MM.1S (cell line): ENCODE results near the gene COMTD1.

ENCODE experiments used
- DNase-seq: peaks from one replicate; pipeline ENCODE4 v3.0.0-alpha.2; 2015
- H2AFZ ChIP-seq: fragments of 300-600 bp; sonication (generic); 2 replicates; pipeline ENCODE4 v1.6.0; 2016; ENCODE audit warnings: antibody characterized with exemption, low read length
- H3F3A ChIP-seq: fragments of 300-600 bp; sonication (generic); 2 replicates; pipeline ENCODE4 v1.6.1; 2016; ENCODE audit warnings: mild to moderate bottlenecking, antibody characterized with exemption, low read length, moderate library complexity, mixed read lengths; ENCODE audit not compliant: insufficient read depth
- H3K27ac ChIP-seq: fragments of 300-600 bp; sonication (generic); 2 replicates; pipeline ENCODE4 v1.5.1; 2016; ENCODE audit warnings: mild to moderate bottlenecking, low read length
- H3K27me3 ChIP-seq: fragments of 300-600 bp; sonication (generic); replicated peaks from 2 replicates; pipeline ENCODE4 v1.6.0; 2016; ENCODE audit warnings: low read length; ENCODE audit not compliant: insufficient read depth
- H3K36me3 ChIP-seq: fragments of 300-600 bp; sonication (generic); replicated peaks from 2 replicates; pipeline ENCODE4 v1.6.1; 2016; ENCODE audit warnings: mild to moderate bottlenecking, low read length, mixed read lengths; ENCODE audit not compliant: insufficient read depth
- H3K4me1 ChIP-seq: fragments of 300-600 bp; sonication (generic); 2 replicates; pipeline ENCODE4 v1.6.1; 2016; ENCODE audit warnings: low read length, mixed read lengths
- H3K4me2 ChIP-seq: fragments of 300-600 bp; sonication (generic); 2 replicates; pipeline ENCODE4 v1.6.0; 2016; ENCODE audit warnings: low read depth, low read length
- H3K4me3 ChIP-seq: fragments of 300-600 bp; sonication (generic); 2 replicates; pipeline ENCODE4 v1.5.1; 2016; ENCODE audit warnings: low read length, mixed read lengths
- H3K79me2 ChIP-seq: fragments of 300-600 bp; sonication (generic); 2 replicates; pipeline ENCODE4 v1.6.1; 2016; ENCODE audit warnings: mixed run types, low read length, mixed read lengths
- H3K9ac ChIP-seq: fragments of 300-600 bp; sonication (generic); 2 replicates; pipeline ENCODE4 v1.6.1; 2016; ENCODE audit warnings: low read length, mixed read lengths
- H3K9me2 ChIP-seq: fragments of 300-600 bp; sonication (generic); replicated peaks from 2 replicates; pipeline ENCODE4 v1.6.1; 2016; ENCODE audit warnings: mild to moderate bottlenecking, low read length, mixed read lengths; ENCODE audit not compliant: insufficient read depth
- H3K9me3 ChIP-seq: fragments of 300-600 bp; sonication (generic); replicated peaks from 2 replicates; pipeline ENCODE4 v1.6.1; 2016; ENCODE audit warnings: mild to moderate bottlenecking, low read length, mixed read lengths; ENCODE audit not compliant: insufficient read depth
- H4K20me1 ChIP-seq: fragments of 300-600 bp; sonication (generic); 2 replicates; pipeline ENCODE4 v1.6.1; 2016; ENCODE audit warnings: mild to moderate bottlenecking, low read length, moderate library complexity, mixed read lengths; ENCODE audit not compliant: insufficient read depth
- EZH2 ChIP-seq: fragments of 300-600 bp; sonication (generic); optimal IDR thresholded peaks from 2 replicates; pipeline ENCODE3; 2017; ENCODE audit warnings: low read depth, mild to moderate bottlenecking, antibody characterized with exemption, low read length, mixed read lengths
- EZH2phosphoT487 ChIP-seq: fragments of 300-600 bp; sonication (generic); IDR thresholded peaks from 2 replicates; pipeline ENCODE4 v1.6.1; 2018; ENCODE audit warnings: antibody characterized with exemption, low read length
- TF ChIP-seq, protein P1 (sequence below): fragments of 300-600 bp; sonication (generic); IDR thresholded peaks from 2 replicates; pipeline ENCODE4 v1.5.1; 2016; ENCODE audit warnings: antibody characterized with exemption, low read length, mixed read lengths

COMTD1 gene

DNA sequence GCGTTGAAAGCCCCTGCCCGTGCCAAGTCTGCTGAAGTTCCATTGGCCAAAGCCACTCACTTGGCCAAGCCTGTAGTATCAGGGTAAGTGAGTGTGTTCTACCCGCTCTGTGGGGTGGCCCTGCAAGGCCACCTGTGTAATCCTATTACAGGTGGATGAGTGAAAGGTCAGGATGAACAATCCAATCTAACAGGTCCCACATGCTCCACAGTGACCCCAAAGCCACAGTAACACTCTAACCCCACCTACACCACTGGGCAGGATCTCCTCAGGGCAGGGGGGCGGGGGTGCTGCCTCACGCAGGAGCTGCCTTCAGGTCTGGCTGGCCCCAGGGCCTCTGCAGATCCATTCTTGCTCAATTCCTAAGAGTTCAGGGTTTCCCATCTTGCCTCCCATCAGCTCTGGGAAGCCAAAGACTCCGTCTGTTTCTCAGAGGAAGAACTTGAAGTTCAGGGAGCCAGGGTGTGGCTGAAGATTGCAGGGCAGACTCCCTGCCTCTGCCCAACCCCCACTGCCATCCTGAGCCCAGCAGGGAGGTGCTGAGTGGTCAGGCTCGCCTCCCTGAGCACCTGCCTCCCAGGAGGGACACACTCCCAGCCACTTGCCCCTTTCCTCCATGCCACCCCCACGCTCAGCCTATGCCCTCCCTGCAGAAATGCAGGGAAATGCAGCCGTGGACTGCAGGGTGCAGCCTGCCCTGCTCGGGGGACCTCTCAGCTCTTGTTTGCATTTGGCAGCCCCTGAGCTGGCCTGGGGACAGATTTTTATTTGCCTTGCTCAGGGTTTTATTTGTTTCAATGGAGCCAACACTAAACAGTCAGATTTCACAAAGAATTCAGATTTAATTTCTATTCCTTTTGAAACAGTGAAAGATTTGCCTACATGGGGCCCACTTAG, 9.8 kb upstream of the COMTD1 start:
- Histone ChIP-seq H3K79me2 (no peaks in the 10 kb centered on the region), H3K4me3 (no peak overlapping the region), H4K20me1 (no peaks in the 10 kb centered on the region), H3K4me2 (no peak overlapping the region), H2AFZ (no peak overlapping the region), H3K9me3 (no peaks in the 10 kb centered on the region), H3K27ac (no peak overlapping the region), H3K9ac (no peak overlapping the region), H3K27me3 (no peaks in the 10 kb centered on the region), H3K9me2 (no peaks in the 10 kb centered on the region), H3K4me1 (no peaks in the 10 kb centered on the region), H3K36me3 (no peaks in the 10 kb centered on the region), H3F3A (no peaks in the 10 kb centered on the region)
- no peak for DNase-seq
- TF ChIP-seq EZH2phosphoT487 (no peak), EZH2 (no peak)
- TF ChIP-seq, protein P1, sequence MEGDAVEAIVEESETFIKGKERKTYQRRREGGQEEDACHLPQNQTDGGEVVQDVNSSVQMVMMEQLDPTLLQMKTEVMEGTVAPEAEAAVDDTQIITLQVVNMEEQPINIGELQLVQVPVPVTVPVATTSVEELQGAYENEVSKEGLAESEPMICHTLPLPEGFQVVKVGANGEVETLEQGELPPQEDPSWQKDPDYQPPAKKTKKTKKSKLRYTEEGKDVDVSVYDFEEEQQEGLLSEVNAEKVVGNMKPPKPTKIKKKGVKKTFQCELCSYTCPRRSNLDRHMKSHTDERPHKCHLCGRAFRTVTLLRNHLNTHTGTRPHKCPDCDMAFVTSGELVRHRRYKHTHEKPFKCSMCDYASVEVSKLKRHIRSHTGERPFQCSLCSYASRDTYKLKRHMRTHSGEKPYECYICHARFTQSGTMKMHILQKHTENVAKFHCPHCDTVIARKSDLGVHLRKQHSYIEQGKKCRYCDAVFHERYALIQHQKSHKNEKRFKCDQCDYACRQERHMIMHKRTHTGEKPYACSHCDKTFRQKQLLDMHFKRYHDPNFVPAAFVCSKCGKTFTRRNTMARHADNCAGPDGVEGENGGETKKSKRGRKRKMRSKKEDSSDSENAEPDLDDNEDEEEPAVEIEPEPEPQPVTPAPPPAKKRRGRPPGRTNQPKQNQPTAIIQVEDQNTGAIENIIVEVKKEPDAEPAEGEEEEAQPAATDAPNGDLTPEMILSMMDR, result no peak

DNA sequence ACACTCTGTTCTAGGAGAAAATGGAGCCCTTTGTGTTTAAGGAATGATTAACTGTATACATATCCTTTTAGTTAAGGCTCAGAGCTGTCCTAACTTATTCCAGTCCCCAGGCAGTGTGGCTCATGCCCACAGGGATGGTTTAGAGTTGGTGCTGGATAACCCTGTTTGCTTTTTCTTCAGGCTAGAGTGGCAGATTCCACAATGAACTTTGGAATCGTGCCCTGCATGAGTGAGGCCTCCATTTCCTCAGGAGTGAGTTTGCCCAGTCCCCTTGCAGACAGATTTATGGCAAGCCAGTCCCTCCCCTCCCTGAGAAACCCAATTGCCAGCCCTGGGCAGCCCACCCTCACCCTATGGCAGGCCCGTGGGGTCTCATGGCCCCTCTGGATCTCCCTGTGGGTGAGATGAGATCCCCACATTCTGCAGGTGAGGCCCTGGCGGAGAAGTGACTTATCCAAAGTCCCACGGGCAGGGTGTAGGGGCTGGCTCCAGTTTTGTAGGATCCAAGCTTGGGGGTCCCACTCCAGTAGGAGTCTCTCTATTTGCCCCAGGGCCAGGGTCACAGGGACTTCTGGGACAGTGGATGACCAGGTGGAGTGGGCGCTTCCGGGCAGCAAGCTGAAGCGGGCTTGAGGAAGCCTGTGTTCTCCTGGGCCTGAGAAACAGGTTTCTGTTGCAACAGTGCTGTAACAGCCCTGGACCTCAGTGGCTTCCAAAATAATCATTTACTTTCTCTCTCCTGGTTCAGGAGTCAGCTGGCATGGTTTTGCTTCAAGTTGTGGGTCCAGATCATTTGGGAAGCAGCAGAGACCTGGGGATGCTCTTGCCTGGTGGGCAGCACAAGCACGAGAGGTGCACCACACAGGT, 9.0 kb upstream of the COMTD1 start:
- H3F3A ChIP-seq, result no peaks in the 10 kb centered on the region
- H3K9me2 ChIP-seq, result no peaks in the 10 kb centered on the region
- no peaks in the 10 kb centered on the region for H3K79me2 ChIP-seq
- no peaks in the 10 kb centered on the region for H3K27me3 ChIP-seq
- no peak overlapping the region for H3K27ac ChIP-seq
- no peak for DNase-seq
- H3K4me3 ChIP-seq, result no peak overlapping the region
- no peaks in the 10 kb centered on the region for H4K20me1 ChIP-seq
- no peak overlapping the region for H3K4me2 ChIP-seq
- no peak overlapping the region for H3K9ac ChIP-seq
- no peaks in the 10 kb centered on the region for H3K9me3 ChIP-seq
- TF ChIP-seq EZH2phosphoT487 (no peak), EZH2 (no peak)
- TF ChIP-seq, protein P1, result no peak
- H3K4me1 ChIP-seq, result no peaks in the 10 kb centered on the region
- no peak overlapping the region for H2AFZ ChIP-seq
- no peaks in the 10 kb centered on the region for H3K36me3 ChIP-seq

DNA sequence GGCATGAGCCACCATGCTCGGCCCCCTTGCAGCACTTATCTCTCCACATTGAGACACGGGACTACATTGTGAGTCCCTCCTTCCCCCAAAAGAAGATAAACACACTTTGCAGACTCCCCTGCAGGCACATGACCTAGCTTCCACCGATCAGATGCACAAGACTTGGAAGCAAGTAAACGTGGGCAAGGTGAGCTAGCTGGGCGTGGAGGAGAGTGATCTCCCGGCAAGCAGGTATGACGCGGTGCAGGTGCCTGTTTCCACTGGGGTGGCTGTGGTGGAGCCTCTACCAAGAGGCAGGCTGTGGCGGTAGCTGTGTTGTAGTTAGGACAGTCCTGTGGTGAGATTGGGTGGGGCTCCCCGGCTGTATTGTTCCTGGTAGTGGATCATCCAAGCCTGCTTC, 7.7 kb upstream of the COMTD1 start:
- Histone ChIP-seq H4K20me1 (no peaks in the 10 kb centered on the region), H3K79me2 (no peaks in the 10 kb centered on the region), H3K4me3 (no peak overlapping the region), H3K27me3 (no peaks in the 10 kb centered on the region), H3F3A (no peaks in the 10 kb centered on the region), H2AFZ (no peak overlapping the region), H3K4me1 (no peaks in the 10 kb centered on the region), H3K9ac (no peak overlapping the region), H3K4me2 (no peak overlapping the region), H3K27ac (no peak overlapping the region), H3K9me2 (no peaks in the 10 kb centered on the region), H3K36me3 (no peaks in the 10 kb centered on the region), H3K9me3 (no peaks in the 10 kb centered on the region)
- TF ChIP-seq EZH2phosphoT487 (no peak), EZH2 (no peak)
- TF ChIP-seq, protein P1, result no peak
- DNase-seq, result no peak
